Effector memory CD4-positive, alpha-beta T cell (primary cell): ENCODE data around the gene TRAPPC14.
"Not testable (repeated sequence)": the region's sequence is repeated elsewhere in the genome, so short reads cannot be mapped to it uniquely, and the experiment has no call there.

ENCODE experiments used
- DNase-seq, 3 donors: peaks; one replicate each; pipeline ENCODE4 v3.0.0-alpha.2; 2020
- H3K27ac ChIP-seq: 2 replicates; pipeline ENCODE4 v1.7.0; 2013; ENCODE audit warnings: mild to moderate bottlenecking, low read length, moderate library complexity; ENCODE audit not compliant: insufficient read depth, poor library complexity, severe bottlenecking
- H3K27me3 ChIP-seq: replicated peaks from 2 replicates; pipeline ENCODE4 v1.7.0; 2013; ENCODE audit warnings: mild to moderate bottlenecking, low read length; ENCODE audit not compliant: insufficient read depth, control insufficient read depth, poor library complexity, severe bottlenecking
- H3K36me3 ChIP-seq: 2 replicates; pipeline ENCODE4 v1.7.0; 2013; ENCODE audit warnings: mild to moderate bottlenecking, low read length, moderate library complexity; ENCODE audit not compliant: control insufficient read depth, insufficient read depth
- H3K4me1 ChIP-seq: 2 replicates; pipeline ENCODE4 v1.7.0; 2013; ENCODE audit warnings: low read length, mild to moderate bottlenecking; ENCODE audit not compliant: control insufficient read depth, insufficient read depth, poor library complexity, severe bottlenecking
- H3K4me3 ChIP-seq: 2 replicates; pipeline ENCODE4 v1.7.0; 2013; ENCODE audit warnings: low read length, low read depth, mild to moderate bottlenecking; ENCODE audit not compliant: insufficient read depth, poor library complexity, severe bottlenecking
- H3K9me3 ChIP-seq: 2 replicates; pipeline ENCODE4 v1.7.0; 2013; ENCODE audit warnings: mild to moderate bottlenecking, low read length, moderate library complexity; ENCODE audit not compliant: control insufficient read depth

TRAPPC14 gene

GRCh38 chr7:100153708-100154535, 4.6 kb downstream of the TRAPPC14 start:
- Histone ChIP-seq H3K27me3 (no peaks in the 10 kb centered on the region), H3K4me1 (peaks cover 29% of the 10 kb centered on the region), H3K9me3 (no peaks in the 10 kb centered on the region), H3K27ac (no peak overlapping the region), H3K36me3 (peaks cover 37% of the 10 kb centered on the region), H3K4me3 (no peak overlapping the region)
- DNase-seq = no peak

GRCh38 chr7:100152937-100153666, 5.4 kb downstream of the TRAPPC14 start:
- H3K27ac ChIP-seq = no peak overlapping the region
- H3K36me3 ChIP-seq = peaks cover 37% of the 10 kb centered on the region
- no peak for DNase-seq
- H3K4me3 ChIP-seq = no peak overlapping the region
- H3K27me3 ChIP-seq = no peaks in the 10 kb centered on the region
- H3K4me1 ChIP-seq = peaks cover 26% of the 10 kb centered on the region
- no peaks in the 10 kb centered on the region for H3K9me3 ChIP-seq

- Histone ChIP-seq H3K4me1 (peaks cover 22% of the 10 kb centered on the region), H3K27me3 (no peaks in the 10 kb centered on the region), H3K36me3 (peaks cover 37% of the 10 kb centered on the region), H3K9me3 (no peaks in the 10 kb centered on the region), H3K27ac (peak overlapping the region; percentile 27), H3K4me3 (no peak overlapping the region)
- DNase-seq = no peak
These were observed 6.1 kb downstream of the TRAPPC14 start for GRCh38 chr7:100152404-100152803.

- H3K27me3 ChIP-seq = no peaks in the 10 kb centered on the region
- no peaks in the 10 kb centered on the region for H3K9me3 ChIP-seq
- peaks cover 13% of the 10 kb centered on the region for H3K4me1 ChIP-seq
- H3K4me3 ChIP-seq = peak within 1 kb of the TSS; percentile 90
- peaks cover 11% of the 10 kb centered on the region for H3K36me3 ChIP-seq
- DNase-seq = peak; percentile 98 to 99 (median 98)
- peak within 1 kb of the TSS; percentile 97 for H3K27ac ChIP-seq
These were observed 9.8 kb downstream of the TRAPPC14 start, which contains the start of gene LAMTOR4 for GRCh38 chr7:100148559-100149328. Gene LAMTOR4, plus strand, starts transcription at chr7:100148918. Its CDS starts 55 bp downstream, at chr7:100148973.

- peak overlapping the region; percentile 90 for H3K4me3 ChIP-seq
- peaks cover 13% of the 10 kb centered on the region for H3K4me1 ChIP-seq
- no peak for DNase-seq
- no peaks in the 10 kb centered on the region for H3K9me3 ChIP-seq
- H3K27me3 ChIP-seq = no peaks in the 10 kb centered on the region
- H3K27ac ChIP-seq = peak overlapping the region; percentile 97
- H3K36me3 ChIP-seq = peaks cover 5% of the 10 kb centered on the region
These were observed 10.3 kb downstream of the TRAPPC14 start for GRCh38 chr7:100148225-100148558.

- Histone ChIP-seq H3K27me3 (no peaks in the 10 kb centered on the region), H3K4me1 (peaks cover 13% of the 10 kb centered on the region), H3K27ac (no peak overlapping the region), H3K9me3 (no peaks in the 10 kb centered on the region), H3K36me3 (peaks cover 3% of the 10 kb centered on the region), H3K4me3 (no peak overlapping the region)
- no peak for DNase-seq
These were observed 11.2 kb downstream of the TRAPPC14 start for GRCh38 chr7:100147278-100147677.

GRCh38 chr7:100146350-100146749, 12.2 kb downstream of the TRAPPC14 start:
- not testable (repeated sequence) for H3K4me3 ChIP-seq, H3K9me3 ChIP-seq, H3K27me3 ChIP-seq, H3K27ac ChIP-seq, H3K36me3 ChIP-seq, DNase-seq
- peaks cover 11% of the 10 kb centered on the region for H3K4me1 ChIP-seq

GRCh38 chr7:100142461-100142860, 16.1 kb downstream of the TRAPPC14 start:
- no peaks in the 10 kb centered on the region for H3K9me3 ChIP-seq
- no peak for DNase-seq
- no peak overlapping the region for H3K4me3 ChIP-seq

GRCh38 chr7:100141555-100141949, 17.0 kb downstream of the TRAPPC14 start:
- H3K36me3 ChIP-seq = no peaks in the 10 kb centered on the region
- no peak overlapping the region for H3K27ac ChIP-seq
- H3K27me3 ChIP-seq = no peaks in the 10 kb centered on the region
- H3K4me3 ChIP-seq = no peak overlapping the region
- H3K4me1 ChIP-seq = no peaks in the 10 kb centered on the region
- no peak for DNase-seq
- no peaks in the 10 kb centered on the region for H3K9me3 ChIP-seq

More at GRCh38 chr7:100142461-100142860, 16.1 kb downstream of the TRAPPC14 start:
- H3K4me1 ChIP-seq = no peaks in the 10 kb centered on the region
- no peaks in the 10 kb centered on the region for H3K27me3 ChIP-seq
- no peaks in the 10 kb centered on the region for H3K36me3 ChIP-seq
- no peak overlapping the region for H3K27ac ChIP-seq
